Mononuclear cell (primary cell): Measurements from ENCODE around the gene SLC43A2. TPM values are rescaled to one million over a fixed set of nuclear protein-coding genes. Genes with fewer than 3 reads are reported as not detected.
"Not testable (repeated sequence)": the region's sequence is repeated elsewhere in the genome, so short reads cannot be mapped to it uniquely, and the experiment has no call there.

Experiments
- H3K27me3 ChIP-seq: 2 replicates; pipeline ENCODE4 v1.6.0; 2011; ENCODE audit warnings: low read length, control low read depth; ENCODE audit not compliant: insufficient read depth
- H3K4me1 ChIP-seq: 2 replicates; pipeline ENCODE4 v1.5.1; 2011; ENCODE audit warnings: mild to moderate bottlenecking, low read length, control low read depth; ENCODE audit not compliant: insufficient read depth
- H3K4me3 ChIP-seq: 2 replicates; pipeline ENCODE4 v1.5.1; 2011; ENCODE audit warnings: mild to moderate bottlenecking, low read length, moderate library complexity
- H3K9me3 ChIP-seq: 2 replicates; pipeline ENCODE4 v1.5.1; 2011; ENCODE audit warnings: low read depth, mild to moderate bottlenecking, control low read depth, low read length
- total RNA-seq: library from RNA; depleted of rRNA; stranded (reverse); fragments of >200 nt; gene quantifications from one replicate; pipeline ENCODE4 v1.2.3, GENCODE V29; 2012

SLC43A2 gene
- total RNA-seq, 1 donor = 88.4 TPM

GRCh38 chr17:1539811-1540210, 88.8 kb downstream of the SLC43A2 start:
- Histone ChIP-seq H3K9me3 (no peaks in the 10 kb centered on the region), H3K4me3 (no peak overlapping the region), H3K27me3 (no peaks in the 10 kb centered on the region), H3K4me1 (no peaks in the 10 kb centered on the region)

GRCh38 chr17:1535737-1536136, 92.9 kb downstream of the SLC43A2 start:
- no peaks in the 10 kb centered on the region for H3K27me3 ChIP-seq
- no peaks in the 10 kb centered on the region for H3K4me1 ChIP-seq

GRCh38 chr17:1533661-1534325, 94.8 kb downstream of the SLC43A2 start:
- no peaks in the 10 kb centered on the region for H3K9me3 ChIP-seq
- H3K27me3 ChIP-seq = no peaks in the 10 kb centered on the region
- no peaks in the 10 kb centered on the region for H3K4me1 ChIP-seq
- H3K4me3 ChIP-seq = no peak overlapping the region

More at GRCh38 chr17:1535737-1536136, 92.9 kb downstream of the SLC43A2 start:
- no peaks in the 10 kb centered on the region for H3K9me3 ChIP-seq
- no peak overlapping the region for H3K4me3 ChIP-seq

- H3K9me3 ChIP-seq = no peaks in the 10 kb centered on the region
- no peaks in the 10 kb centered on the region for H3K27me3 ChIP-seq
- no peaks in the 10 kb centered on the region for H3K4me1 ChIP-seq
- no peak overlapping the region for H3K4me3 ChIP-seq
These were observed 95.6 kb downstream of the SLC43A2 start for GRCh38 chr17:1532836-1533602.

- Histone ChIP-seq H3K9me3 (no peaks in the 10 kb centered on the region), H3K4me1 (no peaks in the 10 kb centered on the region), H3K27me3 (no peaks in the 10 kb centered on the region), H3K4me3 (no peak overlapping the region)
These were observed 98.8 kb downstream of the SLC43A2 start for GRCh38 chr17:1529863-1530262.

GRCh38 chr17:1526876-1527275, 101.8 kb downstream of the SLC43A2 start:
- H3K27me3 ChIP-seq, H3K4me1 ChIP-seq, H3K9me3 ChIP-seq, H3K4me3 ChIP-seq: not testable (repeated sequence)

GRCh38 chr17:1522626-1523025, 106.0 kb downstream of the SLC43A2 start:
- Histone ChIP-seq H3K9me3 (no peaks in the 10 kb centered on the region), H3K27me3 (no peaks in the 10 kb centered on the region), H3K4me1 (peaks cover 6% of the 10 kb centered on the region), H3K4me3 (no peak overlapping the region)

- Histone ChIP-seq H3K27me3 (no peaks in the 10 kb centered on the region), H3K4me3 (no peak overlapping the region), H3K4me1 (peaks cover 11% of the 10 kb centered on the region), H3K9me3 (no peaks in the 10 kb centered on the region)
These were observed 107.5 kb downstream of the SLC43A2 start for GRCh38 chr17:1521086-1521640.

GRCh38 chr17:1519678-1520077, 109.0 kb downstream of the SLC43A2 start:
- H3K27me3 ChIP-seq = no peaks in the 10 kb centered on the region
- H3K4me3 ChIP-seq = no peak overlapping the region
- H3K4me1 ChIP-seq = peaks cover 25% of the 10 kb centered on the region
- no peaks in the 10 kb centered on the region for H3K9me3 ChIP-seq

Other genes with a start within 250 kb of the SLC43A2 start
- gene YWHAE, start 228.6 kb downstream of the SLC43A2 start, total RNA-seq = 202 TPM
- 20.0 TPM for gene CRK, start 172.6 kb downstream of the SLC43A2 start, total RNA-seq
- gene MYO1C, start 136.1 kb downstream of the SLC43A2 start, total RNA-seq = 12.1 TPM
- gene INPP5K, start 112.2 kb downstream of the SLC43A2 start, total RNA-seq = 102 TPM
- gene PITPNA, start 66.0 kb downstream of the SLC43A2 start, total RNA-seq = 16.8 TPM
- gene SCARF1, start 16.9 kb upstream of the SLC43A2 start, total RNA-seq = 4.6 TPM
- gene RILP, start 21.0 kb upstream of the SLC43A2 start, total RNA-seq = 6.7 TPM
- gene PRPF8, start 56.0 kb upstream of the SLC43A2 start, total RNA-seq = 186 TPM
- under 0.01 TPM for gene TLCD2, start 81.5 kb upstream of the SLC43A2 start, total RNA-seq
- gene WDR81, start 95.9 kb upstream of the SLC43A2 start, total RNA-seq = 19.9 TPM
- 0.52 TPM for gene SERPINF2, start 114.0 kb upstream of the SLC43A2 start, total RNA-seq
- 15.1 TPM for gene SERPINF1, start 133.2 kb upstream of the SLC43A2 start, total RNA-seq
- gene SMYD4, start 201.1 kb upstream of the SLC43A2 start, total RNA-seq = 7.1 TPM
- 21.3 TPM for gene RPA1, start 201.2 kb upstream of the SLC43A2 start, total RNA-seq